ENCODE measurements around the gene KLRC2.
"Not testable (repeated sequence)": the region's sequence is repeated elsewhere in the genome, so short reads cannot be mapped to it uniquely, and the experiment has no call there.

KLRC2 gene

GRCh38 chr12:10435816-10436215 is at the start of gene KLRC2:
TSS of gene KLRC2 (minus strand) at chr12:10436010. CDS start at chr12:10435986, 24 bp downstream.
- peak; percentile 46 to 52 for DNase-seq

DNA sequence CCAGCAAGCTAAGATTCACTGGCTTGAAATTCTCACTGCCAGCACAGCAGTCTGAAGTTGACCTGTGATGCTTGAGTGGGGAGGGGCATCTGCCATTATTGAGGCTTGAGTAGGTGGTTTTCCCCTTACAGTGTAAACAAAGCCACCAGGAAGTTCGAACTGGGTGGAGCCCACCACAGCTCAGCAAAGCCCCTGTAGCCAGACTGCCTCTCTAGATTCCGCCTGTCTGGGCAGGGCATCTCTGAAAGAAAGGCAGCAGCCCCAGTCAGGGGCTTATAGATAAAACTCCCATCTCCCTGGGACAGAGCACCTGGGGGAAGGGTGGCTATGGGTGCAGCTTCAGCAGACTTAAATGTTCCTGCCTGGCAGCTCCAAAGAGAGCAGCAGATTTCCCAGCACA is 46.1 kb upstream of the KLRC2 start:
- not testable (repeated sequence) for DNase-seq

- DNase-seq, result not testable (repeated sequence)
Measured at GRCh38 chr12:10472808-10473207, 37.0 kb upstream of the KLRC2 start.

- no peak for DNase-seq
Measured at GRCh38 chr12:10469701-10470100, 33.9 kb upstream of the KLRC2 start.

DNA sequence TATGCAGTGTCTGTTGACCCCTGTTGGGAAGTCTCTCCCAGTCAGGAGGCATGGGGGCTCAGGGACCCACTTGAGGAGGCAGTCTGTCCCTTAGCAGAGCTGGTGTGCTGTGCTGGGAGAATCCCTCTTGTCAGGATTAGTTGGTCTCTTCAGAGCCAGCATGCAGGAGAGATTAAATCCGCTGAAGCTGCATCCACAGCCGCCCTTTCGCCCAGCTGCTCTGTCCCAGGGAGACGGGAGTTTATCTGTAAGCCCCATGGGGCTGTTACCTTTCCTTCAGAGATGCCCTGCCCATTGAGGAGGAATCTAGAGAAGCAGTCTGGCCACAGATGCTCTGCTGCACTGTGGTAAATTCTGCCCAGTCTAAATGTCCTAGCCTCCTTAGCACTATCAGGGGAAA is 30.5 kb upstream of the KLRC2 start:
- DNase-seq, result no peak

DNA sequence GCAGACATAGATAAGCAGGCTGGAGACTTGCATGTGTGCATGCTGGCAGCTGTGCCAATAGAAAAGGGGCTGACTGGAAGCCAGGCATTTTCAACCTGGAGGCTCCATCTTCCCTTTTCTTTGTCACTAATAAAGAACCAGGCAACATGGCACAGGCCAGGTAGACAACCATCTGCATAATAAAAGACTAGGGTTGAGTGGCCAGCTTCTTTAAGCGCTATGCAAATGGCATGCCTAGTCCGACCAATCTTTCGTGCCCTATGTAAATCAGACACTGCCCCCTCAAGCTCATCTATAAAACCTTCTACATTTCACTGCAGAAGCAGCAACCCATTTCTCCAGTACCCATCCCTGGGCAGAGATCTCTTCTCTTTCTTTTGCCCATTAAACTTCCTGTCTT is 21.9 kb upstream of the KLRC2 start:
- no peak for DNase-seq

GRCh38 chr12:10456856-10457255 is 21.0 kb upstream of the KLRC2 start:
- no peak for DNase-seq

DNA sequence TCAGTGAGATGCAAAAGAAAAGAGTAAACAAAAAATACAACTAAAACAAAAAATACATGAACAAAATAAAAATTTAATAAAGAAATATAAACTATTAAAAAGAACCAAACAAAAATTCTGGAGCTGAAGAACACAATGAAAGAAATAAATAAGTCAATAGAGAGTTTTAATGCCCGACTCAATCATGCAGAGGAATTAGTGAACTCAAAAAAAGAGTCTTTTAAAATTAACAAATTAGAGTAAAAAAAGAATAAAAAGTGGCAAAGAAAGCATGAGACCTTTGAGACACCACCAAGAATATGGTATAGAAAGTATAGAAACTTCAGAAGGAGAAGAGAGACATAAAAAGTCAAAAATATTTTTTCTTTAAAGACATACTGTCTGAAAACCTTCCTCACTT is 20.0 kb upstream of the KLRC2 start:
- no peak for DNase-seq

GRCh38 chr12:10454531-10454930 is 18.7 kb upstream of the KLRC2 start:
- DNase-seq, result no peak

- no peak for DNase-seq
Measured at GRCh38 chr12:10453156-10453555, 17.3 kb upstream of the KLRC2 start, which contains the start of gene KLRC1. TSS of gene KLRC1 (minus strand) at chr12:10453377. CDS start at chr12:10451156, 2,221 bp downstream.

DNA sequence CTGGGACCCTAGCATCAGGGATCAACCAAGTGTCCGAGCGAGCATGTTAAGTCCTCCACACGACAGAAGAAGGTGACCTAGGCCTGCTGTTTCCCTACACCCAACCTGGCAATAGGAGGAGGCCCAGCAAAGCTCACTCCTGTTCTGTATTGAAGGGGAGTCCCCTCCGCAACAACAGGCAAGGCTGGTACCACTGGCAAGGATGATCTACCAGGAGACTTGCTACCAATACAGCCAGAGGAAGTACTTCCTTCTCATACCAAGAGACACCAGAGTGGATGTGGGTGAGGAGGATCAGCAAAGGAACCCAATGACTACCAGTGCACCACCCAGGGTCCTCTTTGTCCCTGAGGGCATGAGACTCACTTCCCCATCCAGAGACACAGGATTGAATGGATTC is 12.4 kb upstream of the KLRC2 start:
- DNase-seq, result no peak

DNA sequence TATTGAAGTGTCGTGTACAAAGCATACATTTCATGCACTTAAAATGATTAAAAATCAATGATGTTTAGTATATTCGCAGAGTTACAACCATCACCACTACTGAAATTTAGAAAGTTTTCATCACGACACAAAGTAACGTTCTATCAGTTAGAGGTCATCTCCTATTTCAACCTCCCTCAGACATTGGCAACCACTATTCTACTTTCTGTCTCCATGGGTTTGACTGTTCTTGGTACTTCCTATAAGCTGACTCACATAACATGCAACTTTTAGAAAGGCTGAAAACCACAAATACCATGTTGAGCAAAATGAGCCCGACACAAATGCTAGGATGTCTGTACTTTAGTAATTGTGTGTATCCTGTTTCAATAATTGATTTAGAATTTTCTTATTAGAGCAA is 10.2 kb upstream of the KLRC2 start:
- DNase-seq, result not testable (repeated sequence)

GRCh38 chr12:10441144-10441543 is 5.3 kb upstream of the KLRC2 start:
- not testable (repeated sequence) for DNase-seq

DNA sequence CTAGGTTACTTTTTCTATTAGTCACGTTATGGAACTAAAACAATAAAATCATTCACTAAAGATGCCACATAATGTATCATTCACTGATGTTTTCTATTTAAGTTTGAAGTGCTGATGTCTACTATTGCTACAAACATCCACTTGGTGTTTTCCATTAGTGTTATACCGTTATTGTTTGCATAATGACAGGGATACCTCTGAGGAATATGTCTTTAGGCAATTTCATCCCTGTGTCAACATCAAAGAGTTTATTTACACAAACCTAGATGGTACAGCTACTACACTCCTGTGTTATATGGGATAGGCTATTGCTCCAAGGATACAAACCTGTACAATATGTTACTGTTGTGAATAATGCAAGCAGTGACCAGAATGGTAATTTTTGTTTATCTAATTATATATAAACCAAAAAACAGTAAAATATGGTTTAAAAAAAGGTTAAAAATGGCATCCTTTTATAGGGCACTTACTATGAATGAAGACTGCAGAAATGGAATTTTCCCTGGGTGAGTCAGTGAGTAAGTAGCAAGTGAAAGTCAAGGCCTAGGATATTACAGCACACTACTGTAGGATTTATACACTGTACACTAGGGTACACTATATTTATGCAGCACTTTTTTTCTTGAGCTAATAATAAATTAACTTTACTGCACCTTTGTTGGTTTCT is 3.9 kb upstream of the KLRC2 start:
- peak; percentile 33 to 50 for DNase-seq

- not testable (repeated sequence) for DNase-seq
Measured at GRCh38 chr12:10437601-10438000, 1.8 kb upstream of the KLRC2 start.

GRCh38 chr12:10430623-10431022 is 5.2 kb downstream of the KLRC2 start:
- not testable (repeated sequence) for DNase-seq

DNA sequence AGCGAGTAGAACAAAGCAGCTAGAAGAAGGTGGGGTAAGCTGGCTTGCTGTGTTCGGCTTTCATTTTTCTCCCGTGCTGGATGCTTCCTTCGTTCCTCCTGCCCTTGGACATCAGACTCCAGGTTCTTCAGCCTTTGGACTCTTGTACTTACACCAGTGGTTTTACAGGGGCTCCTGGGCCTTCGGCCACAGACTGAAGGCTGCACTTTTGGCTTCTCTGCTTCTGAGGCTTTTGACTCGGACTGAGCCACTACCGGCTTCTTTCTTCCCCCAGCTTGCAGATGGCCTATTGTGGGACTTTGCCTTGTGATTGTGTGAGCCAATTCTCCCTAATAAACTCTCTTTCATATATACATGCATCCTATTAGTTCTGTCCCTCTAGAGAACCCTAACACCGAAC is 9.9 kb downstream of the KLRC2 start:
- not testable (repeated sequence) for DNase-seq

- DNase-seq, result not testable (repeated sequence)
Measured at GRCh38 chr12:10424260-10424899, 11.4 kb downstream of the KLRC2 start.

DNA sequence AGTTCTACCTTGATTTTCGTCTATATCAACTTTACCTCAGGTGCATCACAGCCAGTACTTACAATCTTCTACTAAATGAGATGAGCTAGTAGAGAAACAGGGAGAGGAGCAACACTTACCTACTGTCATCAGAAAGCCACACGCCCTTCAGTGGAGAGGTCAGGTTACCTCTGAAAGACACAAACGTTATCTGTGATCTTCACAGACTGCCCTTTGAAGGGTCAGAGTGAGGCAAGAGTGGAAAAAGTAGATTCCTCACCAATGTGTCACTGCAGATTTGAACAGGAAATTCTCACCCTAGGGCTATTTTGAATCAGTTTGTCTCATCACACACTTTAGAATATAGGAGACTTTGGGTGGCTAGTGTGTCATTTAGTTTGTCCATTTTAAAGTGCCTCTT is 13.7 kb downstream of the KLRC2 start:
- not testable (repeated sequence) for DNase-seq

GRCh38 chr12:10420334-10420733 is 15.5 kb downstream of the KLRC2 start, which contains the start of gene KLRC3:
TSS of gene KLRC3 (minus strand) at chr12:10420595. CDS start at chr12:10420550, 45 bp downstream.
- DNase-seq, result peak; percentile 16 to 25

DNA sequence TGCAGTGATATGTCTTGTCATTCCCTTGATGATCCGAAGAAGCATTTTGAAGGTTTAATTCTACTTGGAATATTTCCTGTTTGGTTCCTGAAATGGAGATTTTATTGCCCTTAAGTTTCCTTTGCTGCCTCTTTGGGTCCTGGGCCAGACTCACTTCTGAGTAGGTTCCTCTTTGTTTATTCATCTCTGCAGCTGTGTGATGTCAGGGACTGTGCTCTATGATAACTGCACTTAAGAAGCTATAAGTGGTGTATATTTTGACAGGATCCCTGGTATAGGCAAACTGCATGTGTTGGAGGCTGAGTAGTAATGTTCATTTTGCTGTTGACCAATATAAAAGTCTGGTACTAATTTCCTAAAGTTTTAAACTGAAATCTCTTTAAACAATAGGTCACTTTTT is 26.4 kb downstream of the KLRC2 start, which contains the start of gene KLRC4:
Gene KLRC4 (minus strand): TSS at position 366 of the 400 bp plus-strand sequence. CDS start 182 bp downstream, at position 184.
- peak; percentile 68 to 75 for DNase-seq

- no peak for DNase-seq
Measured at GRCh38 chr12:10408842-10409241, 27.0 kb downstream of the KLRC2 start.

DNA sequence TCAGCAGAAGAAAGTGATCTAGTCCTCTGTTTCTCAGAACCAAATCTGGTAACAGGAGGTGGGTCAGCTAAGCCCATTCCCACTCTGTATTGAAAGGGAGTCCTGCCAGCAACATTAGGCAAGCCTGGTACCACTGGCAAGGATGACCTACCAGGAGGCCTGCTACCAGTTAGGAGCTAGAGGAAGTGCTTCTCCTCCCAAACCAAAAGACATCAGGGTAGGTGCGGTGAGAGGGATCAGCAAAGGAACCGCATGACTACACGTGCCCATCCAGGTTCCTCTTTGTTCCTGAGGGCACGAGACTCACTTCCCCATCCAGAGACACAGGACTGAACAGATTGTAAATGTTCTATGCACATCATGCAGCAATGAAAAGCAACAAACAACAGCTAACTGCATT is 29.1 kb downstream of the KLRC2 start:
- no peak for DNase-seq

DNA sequence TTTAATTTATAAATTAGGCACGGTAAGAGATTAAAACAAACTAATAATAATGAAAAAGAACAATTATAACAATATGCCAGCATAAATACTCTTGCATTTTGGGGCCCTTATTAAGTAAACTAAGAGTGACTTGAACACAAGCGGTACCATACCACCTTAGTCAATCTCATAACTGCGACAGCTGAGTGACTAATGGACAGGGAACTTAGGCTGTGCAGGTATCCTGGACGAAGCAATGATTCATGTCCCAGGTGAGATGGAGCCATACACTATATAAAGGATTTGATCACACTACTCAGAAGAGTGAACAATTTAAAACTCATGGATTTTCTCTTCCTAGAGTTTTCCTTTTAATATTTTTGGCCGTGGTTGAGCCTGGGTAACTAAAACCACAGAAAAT is 30.5 kb downstream of the KLRC2 start:
- no peak for DNase-seq

Data from SHP77 (cell line).